GM21367 (cell line): ENCODE measurements around the gene DNAAF8.
"Not testable (repeated sequence)": the region's sequence is repeated elsewhere in the genome, so short reads cannot be mapped to it uniquely, and the experiment has no call there.

Experiments used
- ATAC-seq: cut with Tn5 transposase; IDR thresholded peaks from one replicate; pipeline ENCODE4 v1.9.1; 2021; ENCODE audit not compliant: unreplicated experiment

Gene DNAAF8

GRCh38 chr16:4780235-4780634 lies 45.9 kb downstream of the DNAAF8 start:
- no peak for ATAC-seq

GRCh38 chr16:4783251-4783950 lies 49.1 kb downstream of the DNAAF8 start:
- no peak for ATAC-seq

GRCh38 chr16:4783951-4784336 lies 49.6 kb downstream of the DNAAF8 start:
- no peak for ATAC-seq

GRCh38 chr16:4784444-4784987 lies 50.2 kb downstream of the DNAAF8 start:
- not testable (repeated sequence) for ATAC-seq

GRCh38 chr16:4785758-4786433 lies 51.6 kb downstream of the DNAAF8 start:
- ATAC-seq: no peak

GRCh38 chr16:4787068-4787467 lies 52.7 kb downstream of the DNAAF8 start:
- ATAC-seq: no peak

- no peak for ATAC-seq
These were observed 53.5 kb downstream of the DNAAF8 start, which contains the start of gene SEPTIN12 for GRCh38 chr16:4787627-4788482. SEPTIN12 (minus strand) TSS chr16:4788345; CDS start chr16:4787645, 700 bp downstream.

- ATAC-seq: no peak
These were observed 54.2 kb downstream of the DNAAF8 start for GRCh38 chr16:4788489-4788889.

GRCh38 chr16:4788910-4789309 lies 54.6 kb downstream of the DNAAF8 start:
- no peak for ATAC-seq

GRCh38 chr16:4790261-4790660 lies 55.9 kb downstream of the DNAAF8 start:
- no peak for ATAC-seq

GRCh38 chr16:4790871-4791270 lies 56.5 kb downstream of the DNAAF8 start:
- no peak for ATAC-seq

GRCh38 chr16:4792951-4793513 lies 58.7 kb downstream of the DNAAF8 start:
- no peak for ATAC-seq

- no peak for ATAC-seq
These were observed 61.0 kb downstream of the DNAAF8 start, which contains the start of gene SMIM22 for GRCh38 chr16:4795181-4795827. SMIM22 (plus strand) TSS chr16:4795369; CDS start chr16:4795735, 366 bp downstream.

GRCh38 chr16:4795828-4796572 lies 61.7 kb downstream of the DNAAF8 start:
- no peak for ATAC-seq

- no peak for ATAC-seq
These were observed 62.9 kb downstream of the DNAAF8 start for GRCh38 chr16:4796982-4797804.

GRCh38 chr16:4797805-4798252 lies 63.5 kb downstream of the DNAAF8 start:
- ATAC-seq: no peak

- no peak for ATAC-seq
These were observed 64.1 kb downstream of the DNAAF8 start for GRCh38 chr16:4798456-4798855.
